Superior temporal gyrus (tissue), 1 donor: ENCODE measurements around the gene PSMG3.

Experiments
- DNase-seq: peaks from one replicate; pipeline ENCODE4 v3.0.0-alpha.2; 2016; ENCODE audit errors: extremely low spot score

The PSMG3 gene

GRCh38 chr7:1579481-1580421 is 9.9 kb upstream of the PSMG3 start:
- DNase-seq, result peak; percentile 80

DNA sequence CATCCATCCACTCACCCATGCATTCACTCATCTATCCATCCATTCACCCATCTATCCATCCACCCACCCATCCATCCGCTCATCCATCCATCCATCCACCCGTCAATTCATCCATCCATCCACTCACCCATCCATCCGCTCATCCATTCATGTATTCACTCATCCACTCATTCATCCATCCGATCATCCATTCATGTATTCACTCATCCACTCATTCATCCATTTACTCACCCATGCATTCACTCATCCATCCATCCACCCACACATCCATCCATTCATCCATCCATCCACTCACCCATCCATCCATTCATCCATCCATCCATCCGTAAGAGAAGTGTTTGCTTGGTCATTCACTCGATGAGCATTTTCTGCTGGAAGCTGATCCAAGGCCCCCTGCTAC is 8.7 kb upstream of the PSMG3 start:
- no peak for DNase-seq

DNA sequence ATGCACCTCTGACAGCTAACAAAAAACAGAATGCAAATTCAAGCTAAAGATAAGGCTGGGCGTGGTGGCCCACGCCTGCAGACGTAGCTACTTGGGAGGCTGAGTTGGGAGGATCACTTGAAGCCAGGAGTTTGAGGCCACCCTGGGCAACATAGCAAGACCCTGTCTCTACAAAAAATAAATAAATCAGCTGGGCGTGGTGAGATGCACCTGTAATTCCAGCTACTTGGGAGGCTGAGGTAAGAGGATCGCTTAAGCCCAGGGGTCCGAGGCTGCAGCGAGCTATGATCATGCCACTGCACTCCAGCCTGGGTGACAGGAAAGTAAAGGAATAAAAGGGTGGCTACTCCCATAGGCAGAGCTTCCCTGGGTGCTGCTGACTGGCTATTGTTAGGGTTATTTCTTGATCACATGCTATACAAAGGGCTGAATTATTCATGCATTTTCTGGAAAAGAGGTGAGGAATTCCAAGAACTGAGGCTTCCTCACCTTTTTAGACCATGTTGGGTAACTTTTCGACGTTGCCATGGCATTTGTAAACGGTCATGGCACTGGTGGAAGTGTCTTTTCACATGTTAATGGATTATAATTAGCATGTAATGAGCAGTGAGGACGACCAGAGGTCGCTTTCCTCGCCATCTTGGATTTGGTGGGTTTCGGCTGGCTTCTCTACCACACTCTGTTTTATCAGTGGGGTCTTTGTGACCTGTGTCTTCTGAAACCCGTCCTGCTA is 6.9 kb upstream of the PSMG3 start:
- DNase-seq, result no peak

DNA sequence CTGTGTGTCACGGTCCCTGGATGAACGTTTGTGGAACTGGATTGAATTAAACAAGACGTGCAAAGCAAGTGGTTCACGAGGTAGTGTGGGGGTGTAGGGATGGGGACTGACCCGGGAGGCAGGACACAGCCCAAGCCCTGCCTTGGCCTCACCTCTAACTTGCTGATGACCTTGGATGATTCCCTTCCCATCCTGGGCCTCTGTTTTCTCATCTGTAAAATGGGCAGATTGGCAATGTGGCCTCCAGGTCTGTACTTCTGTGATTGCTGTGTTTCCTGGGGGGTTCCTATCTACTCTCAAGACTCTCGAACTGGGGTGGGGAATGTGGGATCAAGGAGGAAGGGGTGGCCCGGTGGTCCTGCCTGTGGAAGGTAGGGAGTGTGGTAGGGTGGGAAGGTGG is 6.0 kb upstream of the PSMG3 start:
- DNase-seq, result no peak

GRCh38 chr7:1572111-1572822 is 2.4 kb upstream of the PSMG3 start:
- peak; percentile 17 for DNase-seq

GRCh38 chr7:1569440-1569832 is 396 bp downstream of the PSMG3 start:
- DNase-seq, result no peak

GRCh38 chr7:1569016-1569415 is 816 bp downstream of the PSMG3 start:
- DNase-seq, result no peak

- DNase-seq, result peak; percentile 47
Measured at GRCh38 chr7:1567896-1568510, 1.8 kb downstream of the PSMG3 start.

DNA sequence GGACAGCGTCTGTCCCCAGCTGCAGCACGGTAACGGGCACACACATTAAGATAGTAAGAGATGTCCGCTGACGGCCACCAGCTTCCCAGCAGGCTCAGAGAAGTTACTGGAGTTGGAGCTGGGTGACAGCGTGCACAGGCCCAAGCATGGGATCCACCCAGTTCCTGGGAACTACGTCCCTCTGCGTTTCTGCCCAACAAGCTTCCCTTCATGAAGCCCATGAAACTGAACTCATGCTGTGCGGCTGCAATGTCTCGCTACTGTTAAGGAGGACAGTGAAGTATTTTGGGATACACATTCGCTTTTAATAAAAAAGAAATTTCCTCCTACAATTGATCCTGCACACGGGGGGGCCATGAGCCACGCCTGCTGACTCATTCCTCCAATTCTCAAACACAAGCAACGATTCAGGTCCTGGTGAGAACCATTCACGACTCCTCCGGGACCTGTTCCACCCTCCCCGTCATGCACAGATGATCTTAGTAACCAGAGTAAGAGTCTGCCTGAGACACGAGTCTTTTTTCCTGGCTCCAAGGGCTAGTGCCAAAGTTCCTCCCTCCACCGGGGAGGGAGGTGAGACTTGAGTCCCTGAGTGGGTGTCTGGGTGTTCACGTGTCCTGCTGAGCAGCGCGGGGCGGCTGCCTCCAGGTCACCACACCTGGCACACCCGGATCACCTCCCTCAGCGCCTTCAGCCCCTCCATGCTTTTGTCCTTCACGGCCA is 2.6 kb downstream of the PSMG3 start:
- DNase-seq, result peak; percentile 14

DNA sequence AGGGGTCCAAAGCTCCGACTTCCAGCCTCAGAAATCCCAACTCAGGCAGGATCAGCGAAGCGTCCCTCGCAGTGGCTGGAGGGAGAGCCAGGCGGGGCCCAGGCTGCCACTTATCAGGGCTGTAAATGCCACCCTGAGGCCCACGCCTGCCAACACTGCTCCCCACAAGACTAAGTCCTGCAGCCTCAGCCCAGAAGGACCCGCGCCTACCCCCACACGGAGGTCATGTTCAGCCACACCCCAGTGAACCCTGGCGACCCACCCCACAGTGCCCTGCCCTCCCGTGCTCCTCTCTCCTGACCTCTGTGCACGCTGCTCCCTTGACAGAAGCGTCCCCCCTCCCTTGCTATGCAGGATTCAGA is 3.2 kb downstream of the PSMG3 start:
- DNase-seq, result no peak

- DNase-seq, result no peak
Measured at GRCh38 chr7:1564603-1565022, 5.2 kb downstream of the PSMG3 start.

DNA sequence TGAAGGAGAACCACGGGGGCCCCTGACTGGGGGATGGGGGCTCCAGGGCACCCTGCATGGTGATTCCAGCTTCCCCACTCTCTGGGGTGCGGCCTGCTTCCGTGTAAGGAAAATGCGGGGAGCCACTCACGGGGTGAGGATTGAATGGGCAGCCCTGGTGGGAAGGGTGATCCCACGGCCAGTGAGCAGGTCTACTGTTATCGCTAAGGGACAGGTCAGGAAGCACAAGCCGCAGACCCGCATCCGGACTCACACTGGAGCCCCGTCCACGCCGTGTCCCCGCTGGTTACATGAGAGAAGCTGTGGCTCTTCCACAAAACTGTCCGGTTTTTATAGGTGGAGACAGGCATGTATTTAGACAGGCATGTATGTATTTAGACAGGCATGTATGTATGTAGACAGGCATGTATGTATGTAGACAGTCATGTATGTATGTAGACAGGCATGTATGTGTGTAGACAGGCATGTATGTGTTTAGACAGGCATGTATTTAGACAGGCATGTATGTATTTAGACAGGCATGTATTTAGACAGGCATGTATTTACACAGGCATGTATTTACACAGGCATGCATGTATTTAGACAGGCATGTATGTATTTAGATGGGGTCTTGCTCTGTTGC is 5.7 kb downstream of the PSMG3 start:
- no peak for DNase-seq

GRCh38 chr7:1562597-1563051 is 7.2 kb downstream of the PSMG3 start:
- no peak for DNase-seq

DNA sequence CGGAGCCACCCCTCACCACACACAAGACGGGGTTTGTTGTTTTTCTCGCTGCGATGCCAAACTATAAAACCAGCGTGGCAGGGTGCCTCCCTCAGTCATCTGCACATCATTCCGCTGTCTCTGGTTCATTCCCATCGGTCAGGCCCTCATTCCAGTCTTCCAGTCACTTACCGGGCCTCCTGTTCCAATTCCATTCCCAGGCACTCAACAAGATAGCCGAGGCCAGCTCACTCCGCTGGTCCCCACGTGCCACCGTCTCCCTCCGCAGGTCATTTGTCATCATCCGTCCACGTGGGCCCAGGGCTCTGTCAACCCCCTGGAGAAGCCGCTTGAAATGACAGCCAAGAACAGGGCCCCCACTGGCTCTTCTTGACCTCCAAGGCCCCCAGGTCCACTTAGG is 7.7 kb downstream of the PSMG3 start:
- DNase-seq, result no peak

DNA sequence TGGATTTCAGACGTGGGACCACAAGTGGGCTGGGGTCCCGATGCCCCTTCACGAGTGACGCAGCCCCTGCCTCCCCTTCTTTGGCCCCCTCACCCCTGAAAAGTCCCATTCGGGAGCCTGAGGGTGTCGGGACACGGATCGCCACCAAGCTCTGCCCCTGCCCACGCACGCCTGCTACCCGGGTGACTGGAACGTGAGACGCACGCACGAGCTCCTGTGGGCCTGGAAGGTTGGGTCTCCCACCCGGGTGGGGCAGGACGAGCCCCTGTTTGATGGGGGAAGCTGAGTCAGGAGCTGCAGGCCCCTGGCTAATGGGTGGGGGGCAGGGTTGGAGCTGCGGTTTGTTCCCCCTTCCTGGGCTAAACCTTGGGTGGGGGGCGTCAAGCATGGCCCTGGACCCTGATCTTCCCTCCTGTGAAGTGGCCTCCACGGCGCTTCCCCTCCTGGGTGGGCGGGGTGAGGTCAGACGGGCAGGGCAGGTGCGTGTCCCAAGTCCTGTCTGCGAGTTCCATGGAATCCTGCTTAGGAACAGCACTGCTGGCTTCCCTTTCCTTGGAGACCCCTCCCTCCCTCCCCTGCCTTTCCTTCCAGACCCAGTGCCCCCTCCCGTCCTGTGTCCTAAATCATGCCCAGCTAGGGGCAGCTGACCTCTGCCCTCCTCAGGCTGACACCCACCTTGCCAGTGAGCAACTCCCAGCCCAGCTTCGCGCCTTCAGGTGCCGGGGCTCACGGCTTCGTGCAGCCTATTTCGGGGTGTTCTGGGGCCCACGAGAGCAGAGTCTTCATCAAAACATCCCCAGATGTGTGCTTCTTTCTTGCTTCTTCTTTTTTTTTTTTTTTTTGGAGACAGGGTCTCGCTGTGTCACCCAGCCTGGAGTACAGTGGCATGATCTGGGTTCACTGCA is 8.5 kb downstream of the PSMG3 start:
- no peak for DNase-seq

- no peak for DNase-seq
Measured at GRCh38 chr7:1560620-1561031, 9.2 kb downstream of the PSMG3 start.

- DNase-seq, result no peak
Measured at GRCh38 chr7:1559626-1560590, 9.9 kb downstream of the PSMG3 start.

GRCh38 chr7:1558841-1559625 is 10.8 kb downstream of the PSMG3 start:
- DNase-seq, result no peak
